IgD-negative memory B cell (primary cell): ENCODE results near the gene KMT5C. TPM values are rescaled to one million over a fixed set of nuclear protein-coding genes. Genes with fewer than 3 reads are reported as not detected.

ENCODE experiments used
- H3K27ac Mint-ChIP-seq, 3 donors: one replicate each; pipeline ENCODE4 v1.8.0; 2020 to 2022; ENCODE audit warnings: mild to moderate bottlenecking in 3 of 3, mixed read lengths in 3 of 3, moderate library complexity in 1 of 3
- H3K27me3 Mint-ChIP-seq: one replicate; pipeline ENCODE4 v1.8.0; 2021; ENCODE audit warnings: mixed read lengths
- H3K36me3 Mint-ChIP-seq: one replicate; pipeline ENCODE4 v1.8.0; 2020; ENCODE audit warnings: mild to moderate bottlenecking, mixed read lengths
- H3K4me1 Mint-ChIP-seq, 3 donors: one replicate each; pipeline ENCODE4 v1.8.0; 2020 to 2022; ENCODE audit warnings: mixed read lengths in 3 of 3, mild to moderate bottlenecking in 1 of 3
- H3K4me3 Mint-ChIP-seq, 4 donors: one replicate each; pipeline ENCODE4 v1.8.0; 2020 to 2022; ENCODE audit warnings: mild to moderate bottlenecking in 4 of 4, mixed read lengths in 4 of 4, moderate library complexity in 3 of 4
- H3K9me3 Mint-ChIP-seq, 3 donors: one replicate each; pipeline ENCODE4 v1.8.0; 2020 to 2021; ENCODE audit warnings: mixed read lengths in 3 of 3, mild to moderate bottlenecking in 1 of 3
- polyA plus RNA-seq: library from polyadenylated mRNA; unstranded; fragments of 300-500 nt; fragmentation: Illumina TruSeq; gene quantifications from one replicate; pipeline ENCODE4 v1.2.3, GENCODE V29; 2021

The KMT5C gene
- polyA plus RNA-seq, 1 donor from 2014 or later, result 2.3 TPM

DNA sequence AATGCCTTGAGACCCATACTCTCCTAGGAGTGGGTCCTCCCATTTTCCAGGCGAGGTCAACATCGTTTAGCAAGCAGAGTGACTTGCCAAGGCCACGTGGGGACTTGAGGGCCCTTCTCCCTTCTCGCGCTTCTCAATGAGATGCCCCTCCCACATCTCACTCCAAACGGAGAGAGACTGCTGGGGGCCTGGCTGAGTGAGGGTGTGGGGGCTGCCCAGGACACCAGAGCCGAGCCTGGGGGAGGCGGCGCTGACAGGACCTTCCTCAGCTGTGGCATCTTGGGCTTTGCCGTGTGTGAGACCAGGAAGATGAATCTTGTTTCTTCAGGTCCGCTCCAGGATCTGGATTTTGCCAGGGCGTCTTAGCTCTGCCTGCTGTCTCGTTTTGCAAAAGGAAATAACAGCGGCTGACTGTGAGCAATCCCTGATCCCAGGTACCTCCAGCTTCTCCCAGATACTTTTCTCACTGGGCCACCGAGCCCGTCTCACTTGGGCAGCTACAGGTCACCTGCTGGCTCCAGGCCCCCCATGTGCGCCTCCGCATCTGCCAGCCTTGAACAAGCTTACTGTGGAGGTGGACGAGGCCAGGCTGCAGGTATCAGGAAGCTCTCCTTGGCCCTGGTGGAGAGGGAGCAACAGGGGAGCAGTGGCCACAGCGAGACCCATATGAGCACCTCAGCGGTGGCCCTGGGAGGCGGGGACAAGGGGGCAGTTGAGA, 8.8 kb downstream of the KMT5C start:
- Mint-ChIP-seq H3K27me3 (peaks cover 25% of the 10 kb centered on the region), H3K9me3 (peaks cover 0 to 3% (median 0%) of the 10 kb centered on the region in 3 donors), H3K4me3 (no peak overlapping the region), H3K27ac (no peak overlapping the region), H3K4me1 (peaks cover 4 to 9% (median 5%) of the 10 kb centered on the region in 3 donors), H3K36me3 (no peaks in the 10 kb centered on the region)

DNA sequence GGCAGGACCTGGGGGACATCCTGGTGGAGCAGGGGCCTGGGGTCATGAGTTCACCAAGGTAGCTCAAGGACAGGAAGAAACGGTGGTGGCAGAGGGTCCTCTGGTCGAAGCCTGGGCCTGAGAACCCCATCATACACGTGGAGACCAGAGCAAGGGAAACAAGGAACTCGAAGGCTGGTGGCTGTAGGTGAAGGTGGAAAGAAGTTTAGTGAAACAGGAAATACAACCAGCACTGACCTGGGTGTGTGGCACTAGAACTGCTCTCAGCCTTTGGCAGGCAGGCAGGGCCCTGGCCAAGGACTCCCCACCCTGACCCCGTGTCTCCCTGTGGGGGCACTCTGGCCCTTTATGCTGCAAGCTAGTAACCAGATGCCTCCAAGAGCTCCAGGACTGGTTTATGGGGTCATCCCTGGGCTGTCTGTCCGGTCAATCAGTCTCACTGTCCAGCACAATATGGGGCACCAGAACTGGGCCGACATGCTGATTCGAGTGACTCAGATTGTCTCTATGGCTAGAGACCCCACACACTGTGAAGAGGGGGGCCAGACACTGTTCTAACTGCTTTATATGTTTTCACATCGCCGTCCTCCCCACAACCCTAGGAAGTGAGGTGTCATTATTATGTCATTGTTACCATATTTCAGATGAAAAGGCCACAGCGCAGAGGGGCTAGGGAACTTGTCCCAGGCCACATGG, 11.1 kb downstream of the KMT5C start:
- Mint-ChIP-seq H3K36me3 (no peaks in the 10 kb centered on the region), H3K27me3 (peaks cover 34% of the 10 kb centered on the region), H3K9me3 (peaks cover 0 to 3% (median 0%) of the 10 kb centered on the region in 3 donors), H3K4me3 (no peak overlapping the region), H3K27ac (no peak overlapping the region), H3K4me1 (peaks cover 4 to 9% (median 5%) of the 10 kb centered on the region in 3 donors)

DNA sequence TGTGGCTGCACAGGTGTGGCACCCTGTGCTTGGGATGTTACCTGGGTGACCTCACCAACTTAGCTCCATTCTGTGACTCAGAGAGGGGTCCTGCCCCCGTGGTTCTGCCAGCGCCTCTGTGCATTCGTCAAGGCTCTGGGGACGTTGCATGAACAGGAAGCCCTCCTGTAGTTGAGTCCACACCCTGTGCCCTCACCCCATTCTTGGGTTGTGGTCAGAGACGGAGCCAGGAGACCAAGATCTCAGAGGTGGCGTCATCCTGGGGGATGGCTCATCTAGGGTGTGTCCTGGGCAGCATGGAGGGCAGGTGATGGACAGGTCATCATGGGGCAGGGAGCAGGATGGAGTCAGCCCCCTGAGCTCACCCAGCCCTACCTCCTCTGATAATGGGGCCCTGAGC, 12.4 kb downstream of the KMT5C start:
- peaks cover 44% of the 10 kb centered on the region for H3K27me3 Mint-ChIP-seq
- H3K9me3 Mint-ChIP-seq, result peaks cover 0 to 3% (median 0%) of the 10 kb centered on the region in 3 donors
- H3K4me3 Mint-ChIP-seq, result no peak overlapping the region
- H3K4me1 Mint-ChIP-seq, result peaks cover 4 to 9% (median 5%) of the 10 kb centered on the region in 3 donors
- H3K27ac Mint-ChIP-seq, result peak overlapping the region in 1 of 3 donors; percentile 69
- H3K36me3 Mint-ChIP-seq, result no peaks in the 10 kb centered on the region

DNA sequence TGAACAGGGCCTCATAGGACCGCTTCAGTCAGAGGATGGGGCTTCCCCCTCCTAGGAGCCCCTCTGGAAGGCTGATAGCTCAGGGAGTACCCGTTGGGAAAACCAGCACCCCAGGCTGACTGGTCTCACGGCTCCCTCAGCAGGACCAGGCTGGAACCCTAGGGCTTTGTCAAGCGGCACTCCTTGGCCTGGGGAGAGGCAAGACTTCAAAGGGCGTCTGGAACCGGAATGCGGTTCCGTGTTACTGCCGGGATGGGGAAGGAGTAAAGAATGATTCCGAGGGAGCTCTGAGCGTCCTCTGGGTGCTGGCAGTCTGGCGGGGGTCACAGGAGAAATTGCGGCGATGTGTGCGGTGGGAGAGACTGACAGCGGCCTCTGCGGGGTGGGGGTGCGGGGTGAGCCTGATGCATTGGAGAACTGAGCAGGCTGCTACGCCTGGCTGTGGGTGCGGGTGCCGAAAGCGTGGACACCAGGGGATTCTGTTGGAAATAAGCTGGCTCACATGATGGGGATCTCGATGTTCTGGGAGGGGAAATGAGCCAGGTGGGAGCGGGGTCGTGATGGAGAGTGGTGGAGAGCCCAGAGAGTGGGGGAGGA, 13.0 kb downstream of the KMT5C start:
- Mint-ChIP-seq H3K4me1 (peaks cover 4 to 9% (median 5%) of the 10 kb centered on the region in 3 donors), H3K36me3 (peaks cover 2% of the 10 kb centered on the region), H3K27ac (peak overlapping the region in 1 of 3 donors; percentile 6), H3K27me3 (peaks cover 47% of the 10 kb centered on the region), H3K4me3 (peak overlapping the region in 3 of 4 donors; percentile 19 to 73 (median 50)), H3K9me3 (peaks cover 0 to 3% (median 0%) of the 10 kb centered on the region in 3 donors)

DNA sequence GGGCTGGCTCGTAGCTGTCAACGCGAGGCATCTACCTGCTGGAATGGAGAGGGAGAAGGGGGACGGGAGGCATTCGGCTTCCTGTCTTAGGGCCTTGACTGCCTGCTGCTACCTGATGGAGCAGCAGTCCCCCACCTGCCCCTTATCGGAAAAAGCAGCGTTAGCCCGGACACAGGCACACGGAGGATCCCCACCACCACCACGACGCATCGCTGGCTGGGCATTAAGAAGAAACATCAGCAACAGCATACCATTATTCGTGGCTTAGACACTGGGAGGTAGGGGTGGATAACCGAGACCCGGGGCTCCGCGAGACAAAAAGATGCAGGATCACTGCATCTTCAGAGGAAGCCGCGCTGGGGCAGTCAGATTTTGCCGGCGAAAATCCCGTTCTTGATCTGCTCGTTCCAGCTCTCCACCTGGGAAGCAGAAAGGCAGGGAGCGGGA, 13.7 kb downstream of the KMT5C start:
- Mint-ChIP-seq H3K4me3 (peak overlapping the region; percentile 50 to 89 (median 76)), H3K4me1 (peaks cover 4 to 9% (median 5%) of the 10 kb centered on the region in 3 donors), H3K36me3 (peaks cover 2% of the 10 kb centered on the region), H3K9me3 (peaks cover 0 to 5% (median 0%) of the 10 kb centered on the region in 3 donors), H3K27me3 (peaks cover 46% of the 10 kb centered on the region), H3K27ac (no peak overlapping the region)

DNA sequence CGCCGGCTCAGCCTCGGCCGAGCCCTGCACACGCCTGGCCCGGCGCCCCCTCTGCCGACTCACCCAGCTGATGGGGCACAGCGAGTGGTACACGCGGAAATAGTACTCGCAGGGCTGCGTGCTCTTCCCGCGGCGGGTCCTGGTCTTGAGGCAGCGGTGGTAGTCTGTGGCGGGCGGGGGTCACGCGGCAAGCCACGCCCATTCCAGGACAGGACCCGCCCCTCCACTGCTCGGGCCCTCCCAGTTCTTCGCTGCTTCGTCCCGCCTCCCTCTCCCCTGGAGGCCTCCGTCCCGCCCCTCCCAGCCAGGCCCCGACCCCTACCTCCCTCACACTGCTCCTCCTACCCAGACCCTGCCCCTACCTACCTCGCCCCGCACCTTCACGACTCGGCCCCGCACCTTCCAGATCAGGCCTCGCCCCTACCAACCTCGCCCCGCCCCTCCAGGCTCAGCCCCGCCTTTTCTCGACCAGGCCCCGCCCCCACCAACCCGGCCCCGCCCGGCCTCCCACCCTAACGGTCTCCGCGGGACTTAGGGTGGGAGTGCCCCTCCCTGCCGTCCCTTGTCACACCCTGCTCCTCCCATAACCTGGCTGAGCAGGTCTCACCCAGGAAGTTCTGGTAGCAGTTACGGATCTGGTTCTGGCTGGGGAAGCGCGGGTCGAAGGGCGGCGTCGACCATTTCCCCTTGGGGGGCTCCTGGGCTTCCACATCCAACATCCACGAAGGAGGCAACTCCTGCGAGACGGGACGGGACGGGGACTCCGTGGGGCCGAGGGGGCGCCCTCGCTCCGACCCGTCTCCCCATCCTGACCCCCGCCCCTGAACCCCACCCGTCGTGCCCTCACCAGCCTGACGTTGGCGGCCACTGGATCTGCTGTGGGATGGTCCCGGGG, 14.4 kb downstream of the KMT5C start:
- Mint-ChIP-seq H3K9me3 (peaks cover 0 to 5% (median 0%) of the 10 kb centered on the region in 3 donors), H3K36me3 (peaks cover 2% of the 10 kb centered on the region), H3K27me3 (peaks cover 46% of the 10 kb centered on the region), H3K4me3 (peak overlapping the region in 3 of 4 donors; percentile 68 to 89 (median 85)), H3K4me1 (peaks cover 4 to 9% (median 5%) of the 10 kb centered on the region in 3 donors), H3K27ac (peak overlapping the region in 1 of 3 donors; percentile 39)

DNA sequence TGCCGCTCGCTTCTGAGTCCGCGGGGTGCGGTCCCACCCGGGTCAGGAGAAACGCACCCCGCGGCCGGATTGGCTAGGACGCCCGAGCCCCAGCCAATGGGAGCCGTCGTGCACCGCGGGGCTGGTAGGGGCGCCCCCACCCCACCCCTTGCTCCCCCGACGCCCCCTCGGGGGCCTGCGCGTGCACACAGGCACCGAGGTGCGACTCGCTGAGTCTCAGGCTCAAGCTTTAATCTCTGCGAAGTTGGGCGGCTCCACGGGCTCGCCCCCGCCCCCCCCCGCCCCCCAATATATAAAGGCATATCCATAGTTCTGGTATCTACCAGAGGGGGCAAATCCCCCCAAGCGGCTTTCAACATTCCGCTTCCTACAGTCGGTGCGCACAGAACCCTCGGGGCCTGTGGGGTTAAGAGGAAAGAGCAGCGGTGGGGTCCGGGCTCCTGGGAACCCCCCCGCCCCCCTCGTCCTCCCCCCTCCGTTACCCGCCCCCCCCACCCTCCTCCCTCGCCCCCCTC, 15.1 kb downstream of the KMT5C start, which contains the start of gene COX6B2:
Gene COX6B2 (minus strand): TSS at position 22 of the 515 bp plus-strand sequence. CDS start 198 bp downstream, outside the sequence.
- H3K4me1 Mint-ChIP-seq, result peaks cover 4 to 9% (median 5%) of the 10 kb centered on the region in 3 donors
- peaks cover 46% of the 10 kb centered on the region for H3K27me3 Mint-ChIP-seq
- peaks cover 2% of the 10 kb centered on the region for H3K36me3 Mint-ChIP-seq
- peaks cover 0 to 5% (median 0%) of the 10 kb centered on the region in 3 donors for H3K9me3 Mint-ChIP-seq
- peak within 1 kb of the TSS; percentile 50 to 89 (median 76) for H3K4me3 Mint-ChIP-seq
- peak within 1 kb of the TSS in 1 of 3 donors; percentile 39 for H3K27ac Mint-ChIP-seq

DNA sequence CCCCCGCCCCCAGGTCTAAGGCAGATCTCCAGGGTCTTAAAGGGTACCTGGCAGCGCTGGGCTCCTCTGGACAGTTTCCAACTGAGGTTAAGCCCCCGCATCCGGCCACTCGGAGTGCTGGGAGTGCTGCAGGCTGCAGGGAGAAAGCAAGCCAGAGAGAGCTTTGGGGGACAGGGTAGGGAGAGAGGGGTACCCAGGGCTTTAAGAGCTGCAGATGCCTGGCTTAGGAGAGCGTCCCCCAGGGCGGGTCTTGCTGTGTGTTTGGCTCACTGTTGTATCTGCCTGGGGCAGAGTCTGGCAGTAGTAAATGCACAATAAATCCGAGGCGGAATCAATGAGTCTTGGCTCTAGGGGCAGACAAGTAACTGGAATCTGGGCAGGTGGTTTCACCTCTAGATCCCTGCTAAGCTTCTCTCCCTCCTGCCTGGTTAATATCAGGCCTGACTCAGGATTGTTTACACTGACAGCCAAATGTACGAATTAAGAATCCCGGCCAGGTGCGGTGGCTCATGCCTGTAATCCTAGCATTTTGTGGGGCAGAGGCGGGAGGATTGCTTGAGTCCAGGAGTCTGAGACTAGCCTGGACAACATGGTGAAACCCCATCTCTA, 15.6 kb downstream of the KMT5C start:
- Mint-ChIP-seq H3K27me3 (peaks cover 46% of the 10 kb centered on the region), H3K27ac (no peak overlapping the region), H3K4me1 (peaks cover 4 to 9% (median 5%) of the 10 kb centered on the region in 3 donors), H3K9me3 (peaks cover 0 to 5% (median 0%) of the 10 kb centered on the region in 3 donors), H3K36me3 (peaks cover 2% of the 10 kb centered on the region), H3K4me3 (no peak overlapping the region)

DNA sequence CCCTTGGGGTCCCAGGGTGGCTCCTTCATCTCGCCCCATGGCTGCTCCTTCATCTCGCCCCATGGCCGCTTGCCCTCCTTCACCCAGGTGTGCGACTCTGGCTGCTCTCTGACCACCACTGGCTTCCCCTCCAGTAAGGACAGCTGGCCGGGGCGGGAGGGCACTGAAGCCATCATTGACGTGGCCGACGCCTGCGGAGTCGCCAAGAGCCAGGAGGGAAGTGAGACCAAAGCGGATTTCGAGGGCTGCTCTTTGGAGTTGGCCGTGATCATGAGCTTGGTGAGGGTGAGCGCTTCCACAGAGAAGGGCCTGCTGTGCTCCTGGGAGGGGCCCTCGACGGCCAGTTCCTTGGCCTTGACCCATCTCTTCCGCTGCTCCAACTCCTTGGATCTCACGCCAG, 18.8 kb downstream of the KMT5C start:
- no peak overlapping the region for H3K4me3 Mint-ChIP-seq
- peaks cover 0 to under 1% (median 0%) of the 10 kb centered on the region in 3 donors for H3K4me1 Mint-ChIP-seq
- H3K27ac Mint-ChIP-seq, result no peak overlapping the region
- peaks cover 0 to 2% (median 0%) of the 10 kb centered on the region in 3 donors for H3K9me3 Mint-ChIP-seq
- peaks cover 2% of the 10 kb centered on the region for H3K36me3 Mint-ChIP-seq
- peaks cover 24% of the 10 kb centered on the region for H3K27me3 Mint-ChIP-seq

DNA sequence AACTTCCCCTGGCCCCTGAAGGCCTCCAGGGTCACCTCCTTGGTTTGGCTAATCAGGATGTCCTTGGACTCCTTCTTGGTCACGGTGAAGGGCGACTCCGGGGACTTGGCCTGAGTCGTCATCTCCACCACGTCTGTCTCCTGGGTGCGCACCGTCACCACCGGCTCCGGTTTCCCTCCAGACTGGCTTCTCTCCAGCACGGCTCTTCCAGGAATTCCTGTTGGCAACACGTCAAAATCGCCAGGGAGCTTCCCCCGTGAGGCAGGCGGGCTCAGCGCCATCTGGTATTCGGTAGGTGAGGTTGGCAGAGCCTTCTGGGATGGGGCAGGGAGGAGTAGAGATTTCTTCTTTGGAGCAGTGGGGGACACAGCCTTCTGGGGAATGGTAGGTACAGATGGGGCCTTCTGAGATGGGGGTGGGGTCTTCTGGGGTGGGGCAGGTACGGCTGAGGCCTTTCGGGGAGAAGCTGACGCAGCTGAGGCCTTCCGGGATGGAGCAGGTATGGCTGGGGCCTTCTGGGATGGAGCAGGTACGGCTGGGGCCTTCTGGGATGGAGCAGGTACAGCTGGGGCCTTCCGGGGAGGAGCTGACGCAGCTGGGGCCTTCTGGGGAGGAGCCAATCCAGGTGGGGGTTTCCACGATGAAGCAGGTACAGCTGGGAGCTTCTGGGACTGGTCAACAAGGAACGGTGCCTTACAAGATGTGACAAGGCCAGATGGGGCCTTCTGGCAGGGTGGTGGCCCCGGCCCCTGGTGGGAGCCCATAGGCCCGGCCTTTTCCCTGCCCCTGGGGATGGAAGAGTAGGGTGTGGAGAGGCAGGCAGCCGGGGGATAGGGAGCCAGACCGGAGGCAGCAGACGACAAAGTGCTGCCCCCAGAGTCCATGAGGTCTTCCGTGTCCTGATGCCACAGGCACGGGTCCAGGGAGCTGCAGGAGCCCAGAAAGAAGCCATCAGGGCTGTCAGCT, 19.6 kb downstream of the KMT5C start:
- peaks cover 0 to 2% (median 0%) of the 10 kb centered on the region in 3 donors for H3K9me3 Mint-ChIP-seq
- H3K4me1 Mint-ChIP-seq, result no peaks in the 10 kb centered on the region
- peaks cover 22% of the 10 kb centered on the region for H3K27me3 Mint-ChIP-seq
- no peak overlapping the region for H3K27ac Mint-ChIP-seq
- no peak overlapping the region for H3K4me3 Mint-ChIP-seq
- H3K36me3 Mint-ChIP-seq, result peaks cover 2% of the 10 kb centered on the region

DNA sequence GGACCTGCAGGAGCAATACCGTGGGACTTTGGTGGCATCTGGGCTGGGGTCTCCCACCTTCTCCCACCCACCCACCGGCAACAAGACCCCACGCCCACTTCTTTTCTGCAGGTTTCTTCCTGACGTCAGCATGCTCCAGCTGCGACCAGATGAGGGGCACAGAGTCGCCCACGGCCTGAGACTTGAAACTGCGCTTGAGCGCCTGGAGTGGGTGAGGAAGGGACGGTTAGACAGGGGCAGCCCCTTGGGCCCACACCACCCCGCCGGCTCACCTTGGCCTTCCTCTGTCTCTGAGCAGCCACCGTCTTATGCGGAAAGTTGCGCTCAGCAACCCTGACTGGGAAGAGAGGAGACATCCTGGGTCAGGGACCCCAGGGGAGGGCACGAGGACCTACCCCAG, 21.2 kb downstream of the KMT5C start:
- Mint-ChIP-seq H3K4me1 (no peaks in the 10 kb centered on the region), H3K27ac (no peak overlapping the region), H3K36me3 (peaks cover 2% of the 10 kb centered on the region), H3K9me3 (peaks cover 0 to 2% (median 0%) of the 10 kb centered on the region in 3 donors), H3K27me3 (peaks cover 19% of the 10 kb centered on the region), H3K4me3 (no peak overlapping the region)

DNA sequence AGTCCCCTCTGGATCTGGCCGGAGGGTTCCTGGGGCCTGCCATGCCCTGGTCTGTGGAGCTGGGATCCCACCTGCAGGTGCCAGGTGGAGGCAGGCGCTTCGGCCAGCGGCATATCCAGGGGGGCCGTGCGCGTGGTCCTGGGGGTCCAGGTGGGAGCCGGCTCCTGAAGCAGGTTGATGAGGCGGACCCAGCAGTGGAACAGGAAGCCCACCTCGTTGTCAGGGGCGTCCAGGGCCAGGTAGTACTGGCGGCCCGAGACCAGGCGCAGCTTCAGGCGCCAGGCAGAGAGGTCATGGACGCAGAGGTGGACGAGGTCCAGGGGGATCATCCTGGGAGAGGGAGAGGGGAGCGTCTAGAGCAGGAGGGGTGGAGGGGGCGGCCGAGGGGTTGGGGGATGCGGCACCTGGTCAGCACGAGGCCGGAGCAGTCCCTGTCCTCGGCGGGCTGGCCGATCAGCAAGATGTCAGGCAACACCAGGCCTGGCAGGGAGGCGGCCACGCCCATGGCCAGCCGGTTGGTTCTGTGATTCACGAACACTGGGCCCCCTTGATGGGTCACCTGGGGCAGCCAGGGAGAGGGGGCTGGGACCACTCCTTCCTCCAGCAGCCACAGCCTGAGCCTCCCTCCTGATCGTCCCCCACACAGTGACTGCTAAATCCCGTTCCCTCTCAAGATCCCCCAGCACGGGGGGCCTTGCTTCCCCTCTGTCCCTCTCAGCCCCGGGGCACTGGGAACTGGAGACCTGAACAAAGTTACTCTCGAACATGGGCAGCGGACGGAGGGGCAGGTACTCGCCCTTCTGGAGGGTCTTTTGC, 22.7 kb downstream of the KMT5C start:
- H3K4me3 Mint-ChIP-seq, result peak overlapping the region in 1 of 4 donors; percentile 54
- no peaks in the 10 kb centered on the region for H3K4me1 Mint-ChIP-seq
- H3K9me3 Mint-ChIP-seq, result peaks cover 0 to 2% (median 0%) of the 10 kb centered on the region in 3 donors
- H3K27me3 Mint-ChIP-seq, result peaks cover 10% of the 10 kb centered on the region
- no peak overlapping the region for H3K27ac Mint-ChIP-seq
- H3K36me3 Mint-ChIP-seq, result peaks cover 2% of the 10 kb centered on the region
